Pulmonary artery endothelial cell (primary cell): Measurements from ENCODE around the gene PSPC1. TPM values are rescaled to one million over a fixed set of nuclear protein-coding genes. Genes with fewer than 3 reads are reported as not detected.
"Not testable (repeated sequence)": the region's sequence is repeated elsewhere in the genome, so short reads cannot be mapped to it uniquely, and the experiment has no call there.

ENCODE experiments used
- DNase-seq: peaks from one replicate; pipeline ENCODE4 v3.0.0-alpha.2; 2011; ENCODE audit warnings: low read depth, low spot score
- total RNA-seq: library from RNA; depleted of rRNA; stranded (reverse); fragments of >200 nt; gene quantifications from 2 replicates; pipeline ENCODE4 v1.2.3, GENCODE V29; 2014

The PSPC1 gene, protein sequence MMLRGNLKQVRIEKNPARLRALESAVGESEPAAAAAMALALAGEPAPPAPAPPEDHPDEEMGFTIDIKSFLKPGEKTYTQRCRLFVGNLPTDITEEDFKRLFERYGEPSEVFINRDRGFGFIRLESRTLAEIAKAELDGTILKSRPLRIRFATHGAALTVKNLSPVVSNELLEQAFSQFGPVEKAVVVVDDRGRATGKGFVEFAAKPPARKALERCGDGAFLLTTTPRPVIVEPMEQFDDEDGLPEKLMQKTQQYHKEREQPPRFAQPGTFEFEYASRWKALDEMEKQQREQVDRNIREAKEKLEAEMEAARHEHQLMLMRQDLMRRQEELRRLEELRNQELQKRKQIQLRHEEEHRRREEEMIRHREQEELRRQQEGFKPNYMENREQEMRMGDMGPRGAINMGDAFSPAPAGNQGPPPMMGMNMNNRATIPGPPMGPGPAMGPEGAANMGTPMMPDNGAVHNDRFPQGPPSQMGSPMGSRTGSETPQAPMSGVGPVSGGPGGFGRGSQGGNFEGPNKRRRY
- 79.7 and 86.8 TPM in 2 replicates for total RNA-seq

DNA sequence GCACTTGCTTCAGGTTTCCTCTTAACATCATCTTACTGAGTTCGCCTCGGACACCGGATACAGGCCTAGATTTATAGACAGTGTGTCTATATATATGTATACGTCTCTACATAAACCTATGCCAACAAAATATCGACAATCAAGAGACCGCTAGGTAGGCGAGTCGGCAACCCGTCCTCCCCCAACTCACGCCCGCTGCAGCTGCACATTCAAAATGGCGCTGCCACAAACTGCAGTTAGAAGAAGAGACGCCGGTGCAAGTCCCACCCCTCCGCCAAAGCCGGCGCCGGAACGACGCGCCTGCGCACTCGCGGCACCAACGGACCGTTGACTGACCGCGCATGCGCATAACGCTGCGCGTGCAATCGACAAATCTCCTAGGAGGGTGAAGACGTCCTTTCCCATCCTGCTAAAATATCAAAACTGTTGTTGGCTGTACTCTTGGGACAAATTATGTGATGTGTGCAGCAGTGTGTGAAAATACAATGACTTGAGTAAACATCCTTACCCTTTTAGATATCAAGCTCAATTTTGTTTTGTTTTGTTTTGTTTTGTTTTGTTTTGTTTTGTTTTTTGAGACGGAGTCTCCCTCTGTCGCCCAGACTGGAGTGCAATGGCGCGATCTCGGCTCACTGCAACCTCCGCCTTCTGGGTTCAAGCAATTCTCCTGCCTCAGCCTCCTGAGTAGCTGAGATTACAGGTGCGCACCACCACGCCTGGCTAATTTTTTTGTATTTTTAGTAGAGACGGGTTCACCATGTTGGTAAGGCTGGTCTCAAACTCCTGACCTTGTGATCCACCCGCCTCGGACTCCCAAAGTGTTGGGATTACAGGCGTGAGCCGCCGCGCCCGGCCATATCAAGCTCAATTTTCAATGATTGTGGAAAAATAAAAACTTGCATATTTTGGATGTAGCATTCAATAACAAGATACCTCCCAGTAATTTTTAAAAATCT, at the start of gene PSPC1:
Gene PSPC1 (minus strand): TSS at position 219 of the 956 bp plus-strand sequence. CDS start 188 bp downstream, at position 31.
- DNase-seq, result peak; percentile 74

DNA sequence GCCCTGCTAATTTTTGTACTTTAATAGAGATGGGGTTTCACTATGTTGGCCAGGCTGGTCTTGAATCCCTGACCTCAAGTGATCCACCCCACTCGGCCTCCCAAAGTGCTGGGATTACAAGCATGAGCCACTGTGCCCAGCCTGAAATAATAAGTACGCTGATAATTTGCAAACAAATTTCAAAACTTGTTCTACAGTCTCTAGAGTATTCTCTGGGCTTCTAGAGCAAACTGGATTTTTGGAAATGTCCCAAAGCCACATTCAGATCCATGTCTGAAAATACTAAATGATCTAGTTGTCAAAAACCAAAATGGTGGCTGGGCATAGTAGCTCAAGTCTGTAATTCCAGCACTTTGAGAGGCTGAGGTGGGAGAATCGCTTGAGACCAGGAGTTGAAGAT, 39.9 kb upstream of the PSPC1 start:
- no peak for DNase-seq

DNA sequence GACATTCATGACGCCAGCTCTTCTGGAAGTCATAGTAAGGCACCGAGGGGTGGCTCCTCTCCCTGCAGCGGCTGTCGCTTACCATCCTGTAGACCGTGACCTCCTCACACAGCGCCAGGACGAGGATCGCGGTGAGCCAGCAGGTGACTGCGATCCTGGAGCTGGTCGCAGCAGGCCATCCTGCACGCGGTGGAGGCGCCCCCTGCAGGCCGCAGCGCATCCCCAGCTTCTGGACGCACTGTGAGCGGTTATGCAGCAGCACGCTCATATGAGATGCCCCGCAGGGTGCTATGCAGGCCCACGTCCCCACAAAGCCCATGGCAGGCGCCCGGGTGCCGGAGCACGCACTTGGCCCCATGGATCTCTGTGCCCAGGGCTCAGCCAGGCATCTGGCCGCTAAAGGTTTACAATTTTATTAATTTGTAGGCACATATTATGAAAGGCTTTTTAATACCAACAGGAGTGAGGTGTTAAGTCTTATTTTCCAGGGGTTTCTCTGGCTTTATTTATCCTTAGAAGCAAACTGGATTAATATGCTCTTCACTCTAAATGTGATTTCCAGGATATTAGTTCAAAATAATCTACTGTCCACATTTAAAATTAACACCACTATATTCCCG, 35.6 kb upstream of the PSPC1 start:
- no peak for DNase-seq

DNA sequence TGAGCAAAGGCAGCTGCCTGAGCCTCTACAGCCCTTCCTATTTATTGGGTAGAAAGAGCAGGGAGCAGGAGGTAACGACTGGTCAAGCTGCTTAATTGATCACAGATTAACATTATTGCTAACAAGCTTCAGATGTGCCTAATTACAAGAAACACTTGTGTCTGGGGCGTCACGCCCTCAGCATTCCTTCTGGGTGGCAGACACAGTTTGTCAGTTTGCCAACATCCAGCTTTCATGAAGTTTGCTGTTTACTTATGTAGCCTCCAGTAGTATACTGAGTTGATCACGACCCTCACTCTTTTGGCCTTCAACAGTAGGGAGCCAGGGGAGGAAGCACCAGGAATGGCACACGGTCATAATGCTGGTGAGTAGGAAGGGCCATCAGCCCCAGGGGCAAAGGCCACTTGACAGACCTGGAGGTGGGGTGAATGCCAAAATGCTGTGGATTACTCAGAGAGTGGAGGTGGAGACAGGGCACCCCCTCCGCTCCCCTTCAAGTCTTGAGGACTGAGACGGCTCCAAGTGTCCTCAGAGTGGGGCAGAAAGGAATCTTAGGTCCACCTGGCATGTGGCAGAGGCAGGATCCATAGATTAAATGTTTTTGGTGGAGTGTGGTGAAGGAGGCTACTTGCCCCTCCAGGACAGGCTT, 34.9 kb upstream of the PSPC1 start:
- no peak for DNase-seq

DNA sequence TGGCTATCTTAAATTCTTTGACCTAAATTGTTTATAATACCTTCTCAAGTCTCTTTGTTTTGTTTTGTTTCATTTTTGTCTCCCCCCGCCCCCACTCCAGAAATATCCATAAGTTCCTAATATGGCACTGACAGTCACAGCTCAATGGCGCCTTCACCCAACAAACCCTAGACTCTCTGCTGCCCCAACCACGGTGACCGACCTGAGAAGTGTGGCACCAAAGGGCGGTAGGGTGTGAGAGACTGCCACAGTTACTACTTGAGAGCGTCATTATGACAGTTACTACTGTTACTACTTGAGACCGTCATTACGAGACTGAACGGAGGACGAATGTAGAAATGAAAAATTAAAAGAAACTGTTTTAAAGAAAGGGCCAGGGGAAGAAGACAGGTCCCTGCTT, 34.4 kb upstream of the PSPC1 start:
- DNase-seq, result no peak

DNA sequence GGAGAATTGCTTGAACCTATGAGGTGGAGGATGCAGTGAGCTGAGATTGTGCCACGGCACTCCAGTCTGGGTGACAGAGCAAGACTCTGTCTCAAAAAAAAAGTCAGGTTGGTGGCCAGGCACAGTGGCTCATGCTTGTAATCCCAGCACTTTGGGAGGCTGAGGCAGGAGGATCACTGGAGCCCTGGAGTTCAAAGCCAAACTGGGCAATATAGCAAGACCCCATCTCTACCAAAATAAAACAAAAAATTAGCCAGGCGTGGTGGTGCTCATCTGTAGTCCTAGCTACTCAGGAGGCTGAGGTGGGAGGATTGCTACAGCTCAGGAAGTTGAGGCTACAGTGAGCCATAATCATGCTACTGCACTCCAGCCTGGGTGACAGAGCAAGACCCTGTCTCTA, 33.1 kb upstream of the PSPC1 start:
- DNase-seq, result not testable (repeated sequence)

DNA sequence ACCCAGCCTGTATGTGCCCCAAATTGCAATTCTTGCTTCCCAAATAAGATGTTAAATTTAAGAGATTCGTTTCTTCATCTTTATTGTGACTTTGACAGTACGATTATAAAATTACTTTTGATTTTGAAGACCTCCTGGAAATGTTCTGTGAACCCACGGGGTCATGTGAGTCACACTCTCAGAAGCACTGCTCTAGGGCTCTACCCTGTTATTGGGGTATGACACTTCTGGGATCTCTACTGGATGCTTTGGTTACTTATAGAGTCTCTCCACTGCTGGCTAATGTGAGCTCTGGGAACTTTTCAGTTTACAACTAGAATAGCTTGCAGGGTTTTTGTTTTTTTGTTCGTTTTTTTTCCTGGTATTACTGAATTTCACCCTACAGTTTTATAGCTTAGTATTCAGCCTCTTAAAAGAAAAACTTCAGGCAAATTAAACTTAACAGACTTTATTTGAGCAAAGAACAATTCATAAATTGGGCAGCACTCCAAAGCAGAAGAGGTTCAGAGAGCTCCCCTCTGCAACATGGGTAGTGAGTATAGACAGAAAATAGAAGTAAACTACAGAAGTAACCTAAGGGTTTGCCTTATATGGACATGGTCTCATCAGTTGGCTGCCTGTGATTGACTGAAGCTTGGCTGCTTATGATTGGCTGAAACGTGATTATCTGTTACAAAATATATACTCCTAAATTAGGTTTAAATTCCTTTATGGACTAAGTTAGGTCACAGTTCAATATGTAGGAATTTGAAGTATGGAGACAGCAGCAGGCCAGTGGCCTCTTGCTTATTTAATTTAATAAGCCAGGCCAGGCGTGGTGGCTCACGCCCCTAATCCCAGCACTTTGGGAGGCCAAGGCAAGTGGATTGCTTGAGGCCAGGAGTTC, 28.5 kb upstream of the PSPC1 start:
- no peak for DNase-seq

DNA sequence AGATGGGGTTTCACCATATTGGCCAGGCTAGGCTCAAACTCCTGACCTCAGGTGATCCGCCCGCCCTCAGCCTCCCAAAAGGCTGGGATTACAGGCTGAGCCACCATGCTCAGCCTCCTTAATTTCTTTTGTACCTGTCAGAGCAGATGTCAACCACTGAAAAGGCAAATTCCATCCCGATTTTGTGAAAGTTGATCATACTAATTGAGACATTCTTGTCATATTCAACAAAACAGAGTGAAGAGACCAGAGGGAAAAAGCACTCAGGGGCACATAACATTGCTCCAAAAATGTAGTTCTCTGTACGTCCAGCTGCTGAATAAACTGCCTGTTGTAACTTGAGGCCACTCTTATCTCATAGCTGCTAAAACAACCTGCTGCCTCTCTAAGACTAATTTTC, 27.4 kb upstream of the PSPC1 start:
- DNase-seq, result no peak

DNA sequence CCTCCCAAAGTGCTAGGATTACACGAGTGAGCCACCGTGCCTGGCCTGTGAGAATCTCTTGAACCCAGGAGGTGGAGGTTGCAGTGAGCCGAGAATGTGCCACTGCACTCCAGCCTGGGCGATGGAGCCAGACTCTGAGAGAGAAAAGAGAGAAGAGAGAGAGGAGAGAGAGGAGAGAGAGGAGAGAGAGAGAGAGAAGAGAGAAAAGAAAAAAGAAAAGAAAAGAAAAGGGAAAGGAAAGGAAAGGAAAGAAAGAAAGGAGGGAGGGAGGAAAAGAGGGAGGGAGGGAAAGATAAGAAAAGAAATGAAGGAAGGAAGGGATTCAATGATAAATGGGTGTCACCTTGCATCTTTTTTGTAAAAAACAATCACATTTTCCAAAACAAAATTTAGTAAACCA, 23.0 kb upstream of the PSPC1 start:
- DNase-seq, result no peak

DNA sequence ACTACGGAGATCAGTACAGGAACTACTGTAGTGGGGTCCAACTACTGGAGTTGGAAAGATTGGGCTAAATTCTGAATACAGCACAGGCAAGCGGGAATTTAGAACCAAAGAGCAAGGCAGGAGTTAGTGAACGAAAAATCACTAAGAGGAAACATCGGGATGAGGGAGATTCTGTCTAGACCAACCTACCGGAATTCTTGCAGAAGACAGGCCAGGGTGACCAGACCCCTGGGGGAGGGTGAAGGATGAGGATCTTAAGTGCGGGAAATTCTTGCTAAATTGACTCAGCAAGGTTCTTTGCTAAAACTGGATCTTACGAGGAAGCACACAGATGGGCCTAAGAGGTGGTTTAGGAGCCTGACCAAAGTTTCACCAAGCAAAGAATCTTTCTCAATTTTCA, 13.2 kb upstream of the PSPC1 start:
- DNase-seq, result no peak

DNA sequence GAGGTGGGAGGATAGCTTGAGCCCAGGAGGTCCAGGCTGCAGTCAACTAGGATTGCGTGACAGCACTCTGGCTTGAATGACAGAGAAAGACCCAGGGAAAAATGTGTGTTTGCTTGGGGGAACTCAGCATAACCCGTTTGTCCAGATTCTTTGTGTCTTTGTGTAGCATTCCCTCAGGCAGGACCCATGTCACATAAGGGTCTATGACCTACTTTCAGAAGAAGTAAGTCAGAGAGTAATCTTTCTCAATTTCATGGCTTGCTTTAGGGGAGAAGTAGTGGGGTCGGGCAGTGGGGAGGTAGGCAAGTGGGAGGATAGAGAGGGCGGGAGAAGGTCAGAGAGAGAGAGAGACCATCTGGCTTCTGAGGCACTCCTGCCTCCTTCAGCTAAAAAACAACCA, 11.9 kb upstream of the PSPC1 start:
- no peak for DNase-seq

DNA sequence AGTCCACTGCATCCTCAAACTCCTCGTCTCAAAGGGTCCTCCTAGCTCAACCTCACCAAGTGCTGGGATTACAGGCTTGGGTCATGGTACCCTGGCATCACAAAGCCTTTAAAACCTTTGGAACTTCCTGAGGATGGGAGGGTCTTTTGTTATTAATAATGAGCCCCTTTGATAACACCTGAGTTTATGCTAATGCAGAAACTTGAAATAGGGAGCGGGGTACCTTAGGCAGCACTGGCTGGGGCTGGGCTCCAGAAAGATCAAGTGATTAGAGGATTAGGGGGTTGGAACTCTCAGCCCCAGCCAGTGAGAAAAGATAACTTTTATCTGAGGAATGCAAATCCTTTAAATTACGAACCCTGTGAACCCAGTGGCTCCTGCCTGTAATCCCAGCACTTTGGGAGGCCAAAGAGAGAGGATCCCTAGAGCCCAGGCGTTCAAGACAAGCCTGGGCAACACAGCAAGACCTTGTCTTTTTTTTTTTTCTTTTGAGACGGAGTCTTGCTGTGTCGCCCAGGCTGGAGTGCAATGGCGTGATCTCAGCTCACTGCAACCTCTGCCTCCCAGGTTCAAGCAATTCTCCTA, 9.3 kb upstream of the PSPC1 start:
- no peak for DNase-seq

DNA sequence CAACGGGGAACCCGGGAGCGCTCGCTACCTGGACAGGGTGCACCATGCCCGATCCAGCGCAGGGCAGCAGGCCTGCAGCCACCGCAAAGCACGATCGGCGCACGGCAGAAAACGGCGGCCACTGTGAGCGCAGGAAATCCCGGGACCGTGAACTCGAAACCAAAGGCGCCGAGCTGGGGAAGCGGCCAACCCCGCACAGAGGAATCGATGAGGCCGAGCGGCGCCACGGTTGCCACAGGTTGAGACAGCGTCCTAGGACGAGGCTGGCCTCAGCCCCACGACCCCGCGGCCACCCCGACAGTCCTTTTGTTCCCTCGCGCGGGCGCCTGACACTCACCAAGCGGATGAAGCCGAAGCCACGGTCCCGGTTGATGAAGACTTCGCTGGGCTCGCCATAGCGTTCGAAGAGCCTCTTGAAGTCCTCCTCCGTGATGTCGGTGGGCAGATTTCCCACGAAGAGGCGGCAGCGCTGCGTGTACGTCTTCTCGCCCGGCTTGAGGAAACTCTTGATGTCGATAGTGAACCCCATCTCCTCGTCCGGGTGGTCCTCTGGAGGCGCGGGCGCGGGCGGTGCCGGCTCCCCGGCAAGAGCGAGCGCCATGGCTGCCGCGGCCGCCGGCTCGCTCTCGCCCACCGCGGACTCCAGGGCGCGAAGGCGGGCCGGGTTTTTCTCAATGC, 557 bp downstream of the PSPC1 start:
- DNase-seq, result no peak

DNA sequence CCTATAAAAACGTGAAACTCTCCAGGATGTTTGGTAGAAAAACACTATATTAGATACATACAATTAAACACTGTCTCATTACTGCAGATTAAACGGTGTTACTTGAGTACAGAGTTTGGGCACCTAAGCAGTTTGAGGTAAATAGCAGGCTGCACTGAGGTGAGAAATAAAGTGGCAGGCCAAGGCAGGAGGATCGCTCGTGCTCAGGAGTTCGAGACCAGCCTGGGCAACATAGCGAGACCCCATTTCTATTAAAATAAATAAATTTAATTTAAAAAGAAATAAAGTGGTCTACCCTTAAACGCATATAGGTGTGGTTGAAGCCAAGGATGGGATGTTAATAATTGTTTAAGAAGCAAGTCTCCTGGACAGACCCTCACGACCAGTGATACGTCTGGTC, 1.2 kb downstream of the PSPC1 start:
- DNase-seq, result no peak

DNA sequence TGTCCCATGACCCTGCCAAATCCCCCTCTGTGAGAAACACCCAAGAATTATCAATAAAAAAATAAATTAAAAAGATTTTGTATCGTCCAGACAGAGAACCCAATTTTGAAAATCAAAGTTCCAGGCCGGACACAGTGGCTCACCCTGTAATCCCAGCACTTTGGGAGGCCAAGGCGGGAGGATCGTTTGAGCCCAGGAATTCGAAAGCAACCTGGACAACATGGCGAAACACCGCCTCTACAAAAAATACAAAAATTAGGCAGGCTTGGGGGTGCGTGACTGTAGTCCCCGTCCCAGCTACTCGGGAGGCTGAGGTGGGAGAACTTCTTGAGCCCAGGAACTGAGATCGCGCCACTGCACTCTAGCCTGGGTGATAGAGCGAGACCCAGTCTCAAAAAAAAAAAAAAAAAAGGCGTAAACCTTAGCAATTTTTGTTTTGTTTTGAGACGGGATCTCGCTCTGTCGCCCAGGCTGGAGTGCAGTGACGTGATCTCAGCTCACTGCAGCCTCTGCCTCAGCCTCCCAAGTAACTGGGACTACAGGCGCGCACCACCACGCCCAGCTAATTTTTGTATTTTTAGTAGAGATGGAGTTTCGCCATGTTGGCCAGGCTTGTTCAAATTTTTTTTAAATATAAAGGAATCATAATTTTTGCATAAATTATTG, 1.9 kb downstream of the PSPC1 start:
- DNase-seq, result not testable (repeated sequence)

DNA sequence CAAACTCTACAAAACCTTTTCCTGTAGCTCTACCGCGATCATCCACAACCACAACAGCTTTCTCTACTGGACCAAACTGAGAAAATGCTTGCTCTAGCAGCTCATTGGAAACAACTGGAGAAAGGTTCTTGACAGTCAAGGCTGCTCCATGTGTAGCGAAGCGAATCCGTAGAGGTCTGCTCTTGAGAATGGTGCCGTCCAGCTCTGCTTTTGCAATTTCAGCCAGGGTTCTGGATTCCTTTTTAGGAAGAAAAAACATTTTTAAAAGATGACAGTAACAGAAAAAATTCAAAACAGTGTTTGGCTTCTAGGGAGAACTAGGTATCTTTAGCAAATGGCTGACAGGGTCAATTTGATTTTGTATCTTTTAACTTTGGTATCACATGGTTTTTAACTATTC, 10.4 kb downstream of the PSPC1 start:
- no peak for DNase-seq

DNA sequence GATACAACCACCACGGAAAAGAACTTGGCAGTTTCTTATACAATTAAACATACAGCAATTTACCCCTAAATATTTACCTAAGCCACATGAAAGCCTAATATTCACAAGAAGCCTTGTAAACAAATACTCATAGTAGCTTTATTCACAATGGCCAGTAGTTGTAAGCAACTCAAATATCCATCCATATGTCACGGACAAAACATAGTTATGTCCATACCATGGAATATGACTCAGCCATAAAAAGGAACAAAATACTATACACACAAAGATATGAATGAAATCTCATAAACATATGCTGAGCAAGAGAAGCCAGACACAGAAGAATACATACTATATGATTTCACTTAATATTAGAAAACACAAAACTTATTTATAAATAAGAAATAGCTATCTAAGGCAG, 12.9 kb downstream of the PSPC1 start:
- no peak for DNase-seq

DNA sequence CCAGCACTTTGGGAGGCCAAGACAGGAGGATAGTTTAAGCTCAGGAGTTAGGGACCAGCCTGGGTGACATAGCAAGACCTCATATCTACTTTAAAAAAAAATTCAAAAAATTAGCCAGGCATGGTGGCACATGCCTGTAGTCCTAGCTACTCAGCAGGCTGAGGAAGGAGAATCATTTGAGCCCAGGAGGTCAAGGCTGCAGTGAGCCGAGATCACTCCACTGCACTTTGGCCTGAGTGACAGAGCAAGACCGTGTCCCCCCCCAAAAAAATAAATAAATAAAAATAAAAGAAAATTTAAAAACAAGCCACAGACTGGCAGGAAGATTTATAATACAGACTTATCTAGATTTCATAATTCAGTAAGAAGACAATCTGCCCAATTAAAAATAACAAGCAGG, 14.8 kb downstream of the PSPC1 start:
- no peak for DNase-seq

DNA sequence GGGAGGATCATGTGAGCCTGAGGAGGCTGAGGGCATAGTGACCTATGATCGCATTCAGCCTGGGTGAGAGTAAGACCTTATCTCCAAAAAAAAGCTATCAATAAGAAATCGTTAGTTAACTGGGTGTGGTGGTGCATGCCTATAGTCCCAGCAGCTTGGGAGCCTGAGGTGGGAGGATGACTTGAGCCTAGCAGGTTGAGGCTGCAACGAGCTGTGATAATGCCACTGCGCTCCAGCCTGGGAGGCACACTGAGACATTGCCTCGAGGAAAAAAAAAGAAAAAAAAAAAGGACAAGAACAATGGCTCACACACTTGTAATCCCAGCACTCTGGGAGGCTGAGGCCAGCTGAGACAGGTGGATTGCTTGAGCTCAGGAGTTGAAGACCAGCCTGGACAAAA, 16.2 kb downstream of the PSPC1 start:
- no peak for DNase-seq
